GM21737 (cell line): ENCODE data around the gene RAB6A.

Experiments used
- ATAC-seq: cut with Tn5 transposase; IDR thresholded peaks from one replicate; pipeline ENCODE4 v1.9.1; 2021; ENCODE audit warnings: mild to moderate bottlenecking, moderate library complexity; ENCODE audit not compliant: unreplicated experiment

RAB6A gene

DNA sequence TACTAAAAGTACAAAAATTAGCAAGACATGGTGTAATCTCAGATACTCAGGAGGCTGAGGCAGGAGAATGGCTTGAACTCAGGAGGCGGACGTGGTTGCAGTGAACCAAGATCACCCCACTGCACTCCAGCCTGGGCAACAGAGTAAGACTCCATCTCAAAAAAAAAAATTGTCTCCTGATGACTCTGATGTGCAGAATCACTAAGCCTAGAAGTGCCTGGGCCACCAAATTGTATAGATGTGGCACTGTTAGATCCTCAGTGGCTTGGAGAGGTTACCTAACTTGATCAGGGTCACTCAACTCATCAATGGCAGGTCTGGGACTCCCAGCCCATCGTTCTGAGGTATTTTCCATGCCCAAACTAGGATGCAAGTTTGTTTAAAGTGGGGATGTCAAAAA lies 103.9 kb downstream of the RAB6A start:
- ATAC-seq = no peak

DNA sequence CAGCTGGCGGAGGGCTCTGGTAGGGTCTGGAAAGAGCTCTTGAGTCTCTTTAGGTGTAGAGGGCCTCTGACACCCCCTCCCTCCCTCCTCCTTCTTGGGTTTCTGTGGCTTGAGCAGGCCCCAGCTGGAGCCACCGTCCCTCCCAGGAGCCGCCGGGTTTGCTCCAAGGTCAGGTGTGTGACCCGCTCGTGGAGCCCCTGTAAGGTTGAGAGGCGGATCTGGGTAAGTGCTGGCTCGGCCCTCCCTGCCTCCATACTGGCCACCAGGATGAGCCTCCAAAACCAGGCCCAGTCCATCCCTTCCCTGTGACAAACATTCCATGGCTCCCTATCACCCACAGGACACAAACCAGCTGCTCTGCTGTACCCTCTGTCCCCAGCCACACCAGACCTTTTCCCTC lies 105.2 kb downstream of the RAB6A start:
- ATAC-seq = no peak

DNA sequence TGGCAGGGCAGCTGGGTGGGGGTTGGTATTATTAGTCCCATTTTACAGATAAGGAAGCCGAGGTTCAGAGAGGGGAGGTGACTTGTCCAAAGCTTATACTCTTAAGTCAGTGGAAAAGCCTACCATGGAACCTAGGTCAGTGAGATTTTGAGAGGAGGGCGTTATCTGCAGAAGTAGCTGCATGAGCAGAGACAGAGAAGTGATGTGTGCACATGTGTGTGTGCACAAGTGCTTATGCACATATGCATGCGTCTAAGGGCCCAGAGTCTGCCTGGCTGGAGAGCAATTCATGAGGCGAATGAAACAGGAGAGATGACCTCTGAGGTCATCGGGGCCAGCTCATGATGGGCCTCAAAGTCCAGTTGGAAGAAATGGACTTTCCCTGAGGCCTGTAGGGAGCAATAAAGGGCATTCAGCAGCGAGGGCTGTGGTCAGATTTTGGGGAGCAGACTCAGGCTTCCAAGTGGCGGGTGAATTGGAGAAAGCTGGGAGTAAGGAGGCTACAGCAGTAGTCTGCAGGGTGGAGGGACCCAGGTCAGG lies 106.3 kb downstream of the RAB6A start:
- ATAC-seq = no peak

DNA sequence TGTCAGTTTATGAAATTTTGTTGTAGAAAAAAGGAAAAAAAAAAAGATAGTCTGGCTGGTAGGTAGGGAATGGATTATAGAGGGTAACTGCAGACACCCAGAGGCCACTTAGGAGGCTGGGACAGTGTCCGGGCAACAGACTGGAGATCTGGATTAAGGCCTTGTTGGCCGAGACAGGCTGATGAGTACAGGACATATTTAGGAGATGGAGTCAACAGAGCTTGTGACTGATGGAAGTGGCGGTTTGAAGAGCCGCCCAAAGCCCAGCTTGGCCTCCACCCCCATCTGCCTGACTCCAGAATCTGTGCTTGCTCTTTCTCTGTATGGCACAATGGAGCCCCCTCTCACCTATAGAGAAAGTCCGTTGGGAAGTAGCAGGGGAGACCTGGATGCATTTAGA lies 106.9 kb downstream of the RAB6A start:
- no peak for ATAC-seq

DNA sequence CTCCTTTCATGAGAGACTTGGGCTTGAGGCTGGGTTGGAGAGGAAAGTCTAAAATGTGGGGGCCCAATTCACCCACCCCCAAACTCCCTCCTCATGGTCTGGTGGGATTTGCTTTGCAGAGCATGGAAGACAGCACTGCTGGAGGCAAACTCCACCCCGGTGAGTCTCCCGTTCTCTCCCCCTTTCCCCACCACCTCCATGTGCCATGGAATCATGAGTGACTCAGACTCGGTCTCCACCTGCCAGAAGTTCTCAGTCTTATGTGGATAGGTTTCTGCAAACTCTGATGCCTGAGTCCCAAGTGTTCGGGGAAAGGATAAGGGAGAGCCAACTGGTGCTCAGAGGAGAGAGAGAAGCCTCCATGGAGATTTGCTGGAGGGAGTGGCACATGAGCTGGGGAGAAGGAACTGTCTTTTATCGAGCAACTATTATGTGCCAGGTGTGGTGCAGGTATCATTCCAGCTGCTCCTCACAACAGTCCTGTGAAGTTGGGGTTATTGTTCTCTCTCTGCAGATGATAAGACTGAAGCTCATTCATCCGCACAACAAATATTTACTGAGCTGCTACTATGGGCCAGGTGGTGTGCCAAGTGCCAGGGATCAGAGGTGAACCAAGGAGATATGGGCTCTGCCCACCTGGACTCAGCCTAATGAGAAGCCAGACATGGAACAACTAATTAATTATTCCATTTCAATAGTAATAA lies 107.9 kb downstream of the RAB6A start:
- ATAC-seq = no peak

DNA sequence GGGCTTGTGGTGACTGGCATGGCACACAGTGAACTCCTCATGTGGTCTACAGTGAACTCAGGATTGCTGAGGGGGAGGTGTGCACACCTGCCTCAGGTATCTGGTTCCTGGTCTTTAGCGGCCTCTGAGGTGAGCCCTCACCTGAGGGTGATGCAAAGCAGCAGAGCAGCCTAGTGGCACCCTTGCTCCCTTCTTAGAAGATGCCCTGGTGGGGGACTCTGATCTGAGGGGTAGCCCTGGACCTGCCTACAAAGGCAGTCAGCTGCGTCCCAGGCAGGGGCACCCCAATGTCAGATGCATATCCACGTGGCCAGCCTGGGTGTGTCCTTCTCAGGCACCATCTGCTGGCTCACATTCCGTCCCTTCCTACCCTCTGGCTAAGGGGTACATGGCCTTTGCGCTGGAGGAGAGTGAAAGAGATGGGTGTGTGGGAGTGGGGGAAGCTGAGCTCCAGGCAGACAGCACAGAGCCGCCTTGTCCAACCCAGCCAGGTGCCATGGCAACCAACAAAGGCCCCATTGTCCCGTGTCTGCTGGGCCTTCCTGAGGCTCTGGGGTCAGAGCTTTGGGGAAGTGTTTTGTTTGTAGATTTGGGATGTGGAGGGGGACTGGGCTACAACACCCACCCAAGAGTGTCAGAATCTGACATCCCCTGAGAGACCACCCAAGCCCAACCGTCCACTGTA lies 108.7 kb downstream of the RAB6A start:
- ATAC-seq = no peak

DNA sequence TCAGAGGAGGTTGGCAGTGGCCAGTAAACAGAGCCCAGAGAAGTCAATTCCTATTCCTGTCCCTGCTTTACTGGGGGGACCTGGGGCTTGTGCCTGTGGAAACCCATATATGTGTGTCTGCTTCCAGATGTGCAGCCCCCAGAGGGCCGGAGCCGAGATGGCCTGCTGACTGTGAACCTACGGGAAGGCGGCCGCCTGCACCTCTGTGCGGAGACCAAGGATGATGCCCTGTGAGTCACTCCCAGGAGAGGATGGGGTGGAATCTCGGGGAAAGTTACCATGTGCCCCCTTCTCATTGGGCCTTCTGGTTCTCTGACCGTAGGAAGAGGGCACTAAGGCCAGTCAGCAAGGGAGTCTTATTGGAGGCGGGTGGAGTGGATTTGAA lies 109.2 kb downstream of the RAB6A start:
- no peak for ATAC-seq

DNA sequence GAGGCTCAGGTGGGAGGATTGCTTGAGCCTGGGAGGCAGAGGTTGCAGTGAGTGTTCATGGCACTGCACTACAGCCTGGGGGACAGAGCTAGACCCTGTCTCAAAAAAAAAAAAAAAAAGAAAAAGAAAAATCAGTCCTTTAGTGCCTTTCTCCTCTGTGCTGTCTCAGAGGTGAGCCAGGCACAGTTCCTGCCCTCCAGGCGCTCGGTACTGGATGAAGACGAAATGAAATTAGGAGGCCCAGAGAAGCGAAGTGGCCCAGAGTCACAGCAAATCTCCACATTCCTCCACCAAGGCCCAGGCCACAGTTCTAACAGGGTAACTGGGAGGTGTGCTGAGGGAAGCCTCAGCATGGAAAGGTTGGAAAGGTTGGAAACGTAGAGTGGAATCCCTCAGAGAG lies 109.6 kb downstream of the RAB6A start:
- ATAC-seq = no peak

DNA sequence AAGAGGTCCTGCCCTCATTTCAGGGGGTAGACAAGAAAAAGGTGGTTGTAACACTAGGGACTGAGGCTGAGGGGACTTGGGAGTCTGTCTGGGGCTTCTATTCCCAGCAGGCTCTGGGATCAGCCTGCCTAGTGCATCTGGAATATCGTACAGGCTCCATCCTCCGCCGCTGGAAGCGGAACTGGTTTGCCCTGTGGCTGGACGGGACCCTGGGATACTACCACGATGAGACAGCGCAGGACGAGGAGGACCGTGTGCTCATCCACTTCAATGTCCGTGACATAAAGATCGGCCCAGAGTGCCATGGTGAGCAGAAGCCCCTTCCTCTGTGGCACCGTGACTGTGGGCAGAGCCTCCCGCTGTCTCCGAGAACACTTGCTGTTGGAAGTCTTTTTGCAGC lies 110.5 kb downstream of the RAB6A start:
- no peak for ATAC-seq

DNA sequence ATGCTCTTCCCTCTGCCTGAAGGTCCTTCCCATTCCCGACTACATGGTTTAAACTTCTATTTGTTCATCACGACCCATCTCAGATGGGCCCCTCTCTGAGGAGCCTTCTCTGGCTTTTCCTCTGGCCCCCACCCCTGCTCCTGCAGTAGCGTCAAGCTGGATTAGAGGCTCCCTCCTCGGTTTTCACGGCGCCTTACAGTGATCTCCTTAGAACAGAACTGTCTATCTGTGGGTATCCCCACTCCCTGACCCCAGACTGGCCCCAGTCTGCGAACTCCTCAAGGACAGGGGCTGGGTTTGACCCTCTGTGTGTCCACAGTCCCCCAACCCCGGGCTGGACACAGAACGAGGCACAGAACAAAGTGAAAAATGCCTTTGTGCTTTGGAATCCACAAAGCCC lies 111.7 kb downstream of the RAB6A start:
- ATAC-seq = no peak

DNA sequence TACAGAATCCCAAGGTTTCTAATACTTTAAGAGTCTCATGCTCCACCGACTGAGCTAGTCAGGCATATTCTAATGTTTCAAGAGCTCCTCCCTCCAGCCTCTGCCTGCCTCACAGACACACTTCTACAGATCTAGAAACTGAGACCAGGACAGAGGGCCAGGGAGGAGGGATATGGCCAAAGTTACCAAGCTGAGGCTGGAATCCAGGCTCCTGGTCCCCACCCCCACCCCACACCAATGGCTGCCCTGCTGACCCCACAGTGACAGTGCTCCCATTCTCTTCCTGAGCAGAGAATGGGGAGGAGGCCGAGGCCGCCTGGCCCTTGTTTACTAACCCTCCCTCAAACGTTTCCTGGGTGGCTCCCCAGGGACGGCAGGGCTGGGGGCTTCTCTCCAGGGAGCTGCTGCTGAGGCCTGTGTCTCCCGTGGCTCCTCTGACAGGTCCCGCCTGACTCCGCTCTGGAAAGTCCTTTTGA lies 112.3 kb downstream of the RAB6A start:
- no peak for ATAC-seq

DNA sequence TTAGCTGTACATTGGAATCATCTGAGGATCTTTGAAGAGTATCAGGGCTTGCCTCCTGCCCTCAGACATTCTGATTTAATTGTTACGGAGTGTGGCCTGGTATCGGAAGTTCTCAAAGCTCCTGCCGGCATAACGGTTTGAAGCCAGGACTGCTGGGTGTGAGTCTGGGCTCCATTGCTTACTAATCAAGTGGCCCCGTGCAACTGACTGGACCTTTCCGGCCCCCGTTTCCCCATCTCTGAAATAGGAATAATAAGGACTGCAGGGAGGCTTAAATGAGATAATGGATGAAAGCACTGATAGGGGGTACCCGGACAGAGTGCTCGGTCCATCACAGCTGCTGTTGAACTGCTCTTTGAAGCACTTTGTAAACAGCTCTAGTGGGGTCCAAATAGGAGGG lies 112.8 kb downstream of the RAB6A start:
- no peak for ATAC-seq

DNA sequence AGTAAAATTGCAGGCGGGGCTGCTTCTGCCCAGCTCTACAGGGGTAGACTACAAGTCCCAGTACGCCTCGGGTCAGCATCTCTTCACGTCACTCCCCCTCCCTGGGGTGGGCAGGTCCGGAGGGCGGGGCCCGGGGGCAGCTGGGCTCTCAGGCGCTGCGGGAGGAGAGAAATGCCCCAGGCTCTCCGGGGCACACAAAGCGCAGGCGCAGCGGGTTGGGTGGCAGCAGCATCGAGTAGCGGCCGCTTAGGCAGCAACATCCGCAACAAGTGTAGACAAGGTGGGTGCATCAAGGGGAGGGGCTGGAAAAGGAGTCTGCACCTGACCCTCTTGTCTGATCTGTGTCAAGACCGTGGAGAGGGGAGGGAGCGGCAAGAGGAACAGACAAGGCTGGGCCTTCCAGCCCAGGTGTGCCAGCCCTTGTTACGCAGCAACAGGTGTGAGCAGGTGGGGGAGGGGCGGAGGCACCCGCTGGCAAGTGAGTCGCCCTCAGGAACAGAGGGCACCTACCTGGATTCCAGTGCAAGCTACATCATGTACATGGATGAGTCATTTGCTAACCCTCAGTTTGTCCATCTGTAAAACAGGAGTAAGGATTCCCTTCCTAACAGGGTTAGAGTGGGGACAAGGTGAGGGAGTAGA lies 113.3 kb downstream of the RAB6A start:
- ATAC-seq = peak; percentile 92

DNA sequence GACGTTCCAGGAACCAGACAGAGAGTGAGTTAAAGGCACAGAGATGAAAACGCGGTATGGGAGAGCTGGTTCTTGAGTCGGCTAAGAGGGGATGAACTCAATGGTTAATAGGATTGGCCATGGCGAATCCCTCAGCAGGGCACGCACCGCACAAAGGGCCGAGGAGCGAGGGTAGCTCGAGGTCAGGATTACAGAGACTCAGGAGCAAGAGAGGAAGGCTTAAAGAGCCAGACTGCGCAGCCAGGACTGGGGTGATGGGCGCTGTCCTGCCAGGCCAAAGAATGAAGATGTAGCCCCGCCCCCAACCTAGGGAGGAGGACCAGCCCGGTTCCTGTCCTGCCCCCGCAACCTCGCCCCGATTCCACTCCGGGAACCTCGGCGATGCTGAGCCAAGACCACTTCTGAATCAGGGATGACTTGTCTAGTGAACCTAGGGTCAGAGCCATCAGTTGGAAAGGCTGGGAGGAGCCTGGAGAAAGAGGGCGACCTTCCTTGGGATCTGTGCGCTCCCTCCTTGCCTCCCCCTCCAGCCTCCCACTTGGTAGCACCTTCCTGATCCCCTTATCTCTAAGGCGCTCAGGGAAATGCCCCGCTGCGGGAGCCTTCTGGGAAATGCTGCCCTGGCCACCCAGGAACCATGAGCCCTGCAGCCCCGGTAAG lies 114.8 kb downstream of the RAB6A start, which contains the start of gene PLEKHB1:
Gene PLEKHB1, plus strand, starts transcription at position 610 of the 660 bp plus-strand sequence. Its CDS starts 28 bp downstream, at position 638.
- ATAC-seq = no peak

DNA sequence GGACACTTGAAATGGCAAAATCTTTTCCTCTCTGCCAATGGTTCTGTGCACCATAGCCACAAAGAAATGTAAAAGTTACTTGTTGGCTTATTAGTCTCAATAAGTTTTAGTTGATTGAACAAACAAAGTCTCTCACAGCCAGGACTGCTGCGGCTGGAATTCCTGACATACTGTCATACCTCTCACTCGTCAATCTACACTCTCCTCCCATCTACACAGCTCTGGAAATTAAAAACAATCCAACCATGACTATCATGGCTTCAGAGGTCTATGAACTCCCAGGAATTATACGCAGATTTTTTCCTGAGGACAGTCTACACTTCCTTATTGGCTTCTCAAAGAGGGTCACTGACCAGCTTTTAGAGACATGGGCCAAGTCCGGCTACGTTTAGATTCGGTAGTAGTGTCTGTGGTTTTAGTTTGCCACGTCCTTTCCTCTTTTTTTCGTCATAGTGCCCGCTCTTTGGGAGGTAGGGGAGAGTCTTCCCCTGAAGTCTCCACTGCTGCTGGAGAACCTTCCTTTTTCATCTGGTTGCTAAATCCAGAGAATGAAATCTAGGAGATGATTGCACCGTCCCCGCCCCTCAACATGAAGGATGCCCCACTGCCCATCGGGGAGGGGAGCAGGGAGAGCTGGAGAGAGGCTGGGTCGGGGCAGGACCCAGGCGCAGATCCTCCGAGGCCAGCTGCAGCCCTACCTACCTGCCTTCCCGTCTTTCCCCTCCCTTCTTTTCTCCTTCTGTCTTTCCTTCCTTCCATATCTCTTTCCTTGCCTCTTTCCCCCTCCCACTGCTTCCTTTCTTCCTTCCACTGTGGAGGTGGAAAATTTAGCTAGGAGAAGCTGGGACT lies 115.5 kb downstream of the RAB6A start:
- no peak for ATAC-seq

DNA sequence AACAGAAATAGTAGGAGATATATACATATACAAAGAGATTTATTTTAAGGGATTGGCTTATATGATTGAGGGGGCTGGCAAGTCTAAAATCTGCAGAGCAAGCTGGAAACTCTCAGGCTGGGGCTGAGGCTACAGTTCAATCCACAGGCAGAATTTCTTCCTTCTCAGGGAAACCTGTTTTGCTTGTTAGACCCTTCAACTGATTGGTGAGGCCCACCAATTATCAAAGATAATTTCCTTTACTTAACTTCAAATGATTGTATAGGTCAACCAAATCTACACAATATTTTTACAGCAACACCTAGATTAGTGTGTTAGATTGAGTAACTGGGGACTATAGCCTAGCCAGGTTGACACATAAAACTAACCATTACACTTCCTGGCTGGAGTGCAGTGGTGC lies 119.2 kb downstream of the RAB6A start:
- no peak for ATAC-seq

DNA sequence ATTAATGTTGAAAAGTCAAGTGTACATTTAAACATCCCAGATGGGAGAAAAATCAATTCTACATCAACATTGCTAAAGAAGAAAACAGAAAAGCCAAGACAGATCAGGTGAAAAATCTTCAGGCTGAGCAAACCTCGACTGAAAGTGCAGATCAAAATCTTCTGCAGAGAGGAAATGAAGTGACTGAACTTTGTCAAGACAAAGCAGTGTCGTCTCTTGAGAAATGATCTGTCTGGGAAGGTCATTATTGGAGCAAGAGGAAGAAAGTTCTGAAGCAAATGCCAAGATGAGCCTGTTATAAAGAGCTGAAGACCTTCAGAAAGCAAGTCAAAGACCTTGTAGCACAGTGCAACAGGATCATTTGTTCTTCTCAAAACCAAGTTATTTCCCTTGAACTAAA lies 120.3 kb downstream of the RAB6A start:
- no peak for ATAC-seq

DNA sequence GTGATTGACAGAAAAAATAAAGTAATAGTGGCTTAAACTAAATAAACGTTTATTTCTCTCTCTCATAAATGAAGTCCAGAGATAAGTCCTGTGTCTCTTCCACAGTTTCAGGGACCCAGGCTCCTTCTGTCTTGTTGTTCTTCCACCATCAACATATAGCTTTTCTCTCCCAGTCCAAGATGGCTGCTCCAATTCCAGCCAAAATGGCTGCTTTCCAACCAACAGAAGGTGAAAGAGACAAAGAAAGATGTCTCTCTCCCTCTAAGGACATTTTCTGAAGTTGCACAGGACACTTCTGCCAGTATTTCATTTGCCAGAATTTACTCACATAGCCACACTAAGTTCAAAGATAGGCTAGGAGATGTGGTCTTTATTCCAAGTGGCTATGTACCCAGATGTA lies 123.9 kb downstream of the RAB6A start:
- no peak for ATAC-seq

DNA sequence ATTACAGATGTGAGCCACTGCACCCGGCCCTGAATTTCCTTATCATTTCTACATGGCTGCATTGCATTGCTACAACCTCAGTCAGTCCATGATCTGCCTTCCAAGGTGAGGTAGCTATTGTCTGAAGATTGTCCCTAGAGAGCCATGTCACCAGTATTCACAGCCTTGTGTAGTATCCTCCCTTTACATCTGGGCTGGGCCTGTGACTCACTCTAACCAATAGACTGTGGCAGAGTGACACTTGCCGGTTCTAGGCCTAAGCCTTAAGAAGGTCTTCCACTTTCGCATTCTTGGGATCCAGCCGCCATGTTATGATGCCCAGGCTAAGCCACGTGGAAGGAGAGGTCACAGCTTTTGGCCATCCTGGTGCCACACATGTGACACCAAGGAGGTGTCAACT lies 124.6 kb downstream of the RAB6A start:
- ATAC-seq = no peak

DNA sequence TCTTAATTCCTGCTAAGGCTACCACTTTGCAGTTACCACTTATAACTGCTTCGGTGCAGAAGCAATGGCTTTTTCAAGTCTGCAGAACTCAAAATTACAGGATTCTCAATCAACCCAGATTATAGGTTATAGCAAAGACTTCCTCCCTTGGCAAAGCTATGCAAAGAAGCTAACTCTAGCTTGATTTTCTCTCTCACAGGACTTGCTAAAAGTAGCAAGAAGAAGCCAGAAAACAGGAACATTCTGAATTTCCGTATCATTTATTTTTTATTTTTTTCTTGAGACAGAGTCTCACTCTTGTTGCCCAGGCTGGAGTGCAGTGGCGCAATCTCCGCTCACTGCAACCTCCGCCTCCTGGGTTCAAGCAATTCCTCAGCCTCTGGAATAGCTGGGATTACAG lies 125.2 kb downstream of the RAB6A start:
- no peak for ATAC-seq
